ENCODE data around the gene TMEM273. TPM values are rescaled to one million over a fixed set of nuclear protein-coding genes. Genes with fewer than 3 reads are reported as not detected.

TMEM273 gene
- polyA plus RNA-seq, 1 donor (not counting 4 experiments of a cell fraction or from before 2014, with no cell fraction given) = not detected

- FAIRE-seq = no peak
- H3K79me2 ChIP-seq (ENCODE audit: control insufficient read depth, insufficient read depth, low read length) = no peaks in the 10 kb centered on the region
- peaks cover 10% of the 10 kb centered on the region for H3K27me3 ChIP-seq (ENCODE audit: control insufficient read depth, extremely low read depth, insufficient read depth, low read length)
- no peaks in the 10 kb centered on the region for H3K9me3 ChIP-seq (ENCODE audit: control insufficient read depth, low read depth, low read length)
- no peak for TF ChIP-seq CTCF (optimal IDR thresholded peaks at IDR 0.05 in 1 of 3, IDR thresholded peaks at IDR 0.05 in 1 of 3, conservative IDR thresholded peaks at IDR 0.05 in 1 of 3; ENCODE audit: extremely low read depth in 1 of 3, insufficient read depth in 2 of 3, low read length in 3 of 3)
- TF ChIP-seq EZH2 (IDR thresholded peaks at IDR 0.05; ENCODE audit: low read length) = no peak
- dilution Hi-C loops (cut with MboI; ENCODE audit: extremely low pct_ligation_motif_present, low sequenced_read_pairs) = no loop called here
- no peak overlapping the region for H3K27ac ChIP-seq (ENCODE audit: control insufficient read depth, insufficient read depth, low read length)
- H4K20me1 ChIP-seq (ENCODE audit: control insufficient read depth, extremely low read depth, insufficient read depth, low read length) = no peaks in the 10 kb centered on the region
- no peaks in the 10 kb centered on the region for H3K4me1 ChIP-seq (ENCODE audit: control insufficient read depth, extremely low read depth, insufficient read depth, low read length)
- H2AFZ ChIP-seq (ENCODE audit: control insufficient read depth, low read length) = no peak overlapping the region
- DNase-seq (ENCODE audit: low read depth, low spot score) = no peak
- no peak overlapping the region for H3K9ac ChIP-seq (ENCODE audit: control insufficient read depth, extremely low read depth, insufficient read depth, low read length)
- no peaks in the 10 kb centered on the region for H3K9me1 ChIP-seq (ENCODE audit: control insufficient read depth, extremely low read depth, insufficient read depth, low read length)
- H3K4me2 ChIP-seq (ENCODE audit: control insufficient read depth, extremely low read depth, insufficient read depth, low read depth, low read length) = no peak overlapping the region
- H3K4me3 ChIP-seq (ENCODE audit: control insufficient read depth in 2 of 3, extremely low read depth in 1 of 3, insufficient read depth in 2 of 3, low read depth in 1 of 3, low read length in 3 of 3) = no peak overlapping the region
- no peaks in the 10 kb centered on the region for H3K36me3 ChIP-seq (ENCODE audit: control insufficient read depth in 2 of 2, extremely low read depth in 1 of 2, insufficient read depth in 2 of 2, low read length in 2 of 2)
Measured at GRCh38 chr10:49208996-49209395, 20.8 kb upstream of the TMEM273 start.

GRCh38 chr10:49207936-49208487 is 19.8 kb upstream of the TMEM273 start:
- Histone ChIP-seq H3K4me2 (ENCODE audit: control insufficient read depth, extremely low read depth, insufficient read depth, low read depth, low read length) (no peak overlapping the region), H3K36me3 (ENCODE audit: control insufficient read depth in 2 of 2, extremely low read depth in 1 of 2, insufficient read depth in 2 of 2, low read length in 2 of 2) (no peaks in the 10 kb centered on the region), H4K20me1 (ENCODE audit: control insufficient read depth, extremely low read depth, insufficient read depth, low read length) (no peaks in the 10 kb centered on the region), H3K4me1 (ENCODE audit: control insufficient read depth, extremely low read depth, insufficient read depth, low read length) (no peaks in the 10 kb centered on the region), H3K27me3 (ENCODE audit: control insufficient read depth, extremely low read depth, insufficient read depth, low read length) (peaks cover 10% of the 10 kb centered on the region), H3K9ac (ENCODE audit: control insufficient read depth, extremely low read depth, insufficient read depth, low read length) (no peak overlapping the region), H3K27ac (ENCODE audit: control insufficient read depth, insufficient read depth, low read length) (no peak overlapping the region), H3K9me1 (ENCODE audit: control insufficient read depth, extremely low read depth, insufficient read depth, low read length) (no peaks in the 10 kb centered on the region), H3K79me2 (ENCODE audit: control insufficient read depth, insufficient read depth, low read length) (no peaks in the 10 kb centered on the region), H2AFZ (ENCODE audit: control insufficient read depth, low read length) (no peak overlapping the region), H3K4me3 (ENCODE audit: control insufficient read depth in 2 of 3, extremely low read depth in 1 of 3, insufficient read depth in 2 of 3, low read depth in 1 of 3, low read length in 3 of 3) (no peak overlapping the region), H3K9me3 (ENCODE audit: control insufficient read depth, low read depth, low read length) (no peaks in the 10 kb centered on the region)
- no peak for FAIRE-seq
- dilution Hi-C loops (cut with MboI; ENCODE audit: extremely low pct_ligation_motif_present, low sequenced_read_pairs) = no loop called here
- DNase-seq (ENCODE audit: low read depth, low spot score) = no peak
- TF ChIP-seq CTCF (optimal IDR thresholded peaks at IDR 0.05 in 1 of 3, IDR thresholded peaks at IDR 0.05 in 1 of 3, conservative IDR thresholded peaks at IDR 0.05 in 1 of 3; ENCODE audit: extremely low read depth in 1 of 3, insufficient read depth in 2 of 3, low read length in 3 of 3) = no peak

Data from keratinocyte (primary cell).